ENCODE measurements around the gene RASGRP2. TPM values are rescaled to one million over a fixed set of nuclear protein-coding genes. Genes with fewer than 3 reads are reported as not detected.
A peak's percentile ranks its signal among the peaks of the same experiment; 100 is the strongest.

RASGRP2 gene
- total and polyA plus RNA-seq, 7 donors: 2.6 to 14.7 (median 8.0) TPM

- no peaks in the 10 kb centered on the region for H3K27me3 ChIP-seq (ENCODE audit: insufficient read depth in 3 of 3, low read length in 2 of 3)
- intact Hi-C loops (cut with DNase I): no loop called here
- DNase-seq (peak in 1 of 2 donors; percentile 46), ATAC-seq (no peak)
- no peak for TF ChIP-seq CTCF (IDR thresholded peaks at IDR 0.05)
- peaks cover 0 to 89% of the 10 kb centered on the region in 2 donors for H3K36me3 ChIP-seq (ENCODE audit: insufficient read depth in 1 of 2, low read depth in 1 of 2)
- peak overlapping the region; percentile 38 for H3K27ac ChIP-seq
- 68 to 87% (median 68%) methylated on average over 26 of the region's 26 CpGs for WGBS, 3 donors
- no peak overlapping the region for H3K4me3 ChIP-seq
- peaks cover 50% of the 10 kb centered on the region for H3K4me1 ChIP-seq
- no peaks in the 10 kb centered on the region for H3K9me3 ChIP-seq
Observed at GRCh38 chr11:64754124-64754918, 10.4 kb upstream of the RASGRP2 start.

- peaks cover 46% of the 10 kb centered on the region for H3K4me1 ChIP-seq
- peak overlapping the region; percentile 23 for H3K27ac ChIP-seq
- H3K36me3 ChIP-seq (ENCODE audit: insufficient read depth in 1 of 2, low read depth in 1 of 2): peaks cover 0 to 97% of the 10 kb centered on the region in 2 donors
- no peak for ATAC-seq
- H3K9me3 ChIP-seq: no peaks in the 10 kb centered on the region
- H3K27me3 ChIP-seq (ENCODE audit: insufficient read depth in 3 of 3, low read length in 2 of 3): no peaks in the 10 kb centered on the region
- no peak for TF ChIP-seq CTCF (IDR thresholded peaks at IDR 0.05)
- no peak overlapping the region for H3K4me3 ChIP-seq
- intact Hi-C loops (cut with DNase I): no loop called here
- peak; percentile 13 to 50 for DNase-seq
- WGBS, 3 donors: 63 to 89% (median 75%) methylated on average over 36 to 43 of the region's 43 CpGs
Observed at GRCh38 chr11:64753380-64754123, 9.6 kb upstream of the RASGRP2 start.

- DNase-seq: peak in 1 of 2 donors; percentile 38
- TF ChIP-seq CTCF (IDR thresholded peaks at IDR 0.05): no peak
- intact Hi-C loops (cut with DNase I): no loop called here
Observed at GRCh38 chr11:64753019-64753379, 9.1 kb upstream of the RASGRP2 start.

GRCh38 chr11:64752175-64752970 is 8.4 kb upstream of the RASGRP2 start:
- WGBS, 3 donors: 34 to 48% (median 35%) methylated on average over 14 of the region's 14 CpGs
- H3K27me3 ChIP-seq (ENCODE audit: insufficient read depth in 3 of 3, low read length in 2 of 3): no peaks in the 10 kb centered on the region
- peaks cover 37% of the 10 kb centered on the region for H3K4me1 ChIP-seq
- no peak overlapping the region for H3K4me3 ChIP-seq
- H3K27ac ChIP-seq: no peak overlapping the region
- H3K36me3 ChIP-seq (ENCODE audit: insufficient read depth in 1 of 2, low read depth in 1 of 2): peaks cover 0 to 97% of the 10 kb centered on the region in 2 donors
- ATAC-seq (peak in 1 of 4 donors; percentile 18), DNase-seq (peak in 1 of 2 donors; percentile 39)
- no peaks in the 10 kb centered on the region for H3K9me3 ChIP-seq
- TF ChIP-seq CTCF (IDR thresholded peaks at IDR 0.05): no peak
- intact Hi-C loops (cut with DNase I): no loop called here

More at GRCh38 chr11:64753019-64753379, 9.1 kb upstream of the RASGRP2 start:
- ATAC-seq: no peak
- H3K4me3 ChIP-seq: no peak overlapping the region
- H3K4me1 ChIP-seq: peaks cover 40% of the 10 kb centered on the region
- H3K27ac ChIP-seq: no peak overlapping the region
- 67 to 87% (median 73%) methylated on average over 7 of the region's 7 CpGs for WGBS, 3 donors
- peaks cover 0 to 97% of the 10 kb centered on the region in 2 donors for H3K36me3 ChIP-seq (ENCODE audit: insufficient read depth in 1 of 2, low read depth in 1 of 2)
- no peaks in the 10 kb centered on the region for H3K27me3 ChIP-seq (ENCODE audit: insufficient read depth in 3 of 3, low read length in 2 of 3)
- H3K9me3 ChIP-seq: no peaks in the 10 kb centered on the region

All from psoas muscle (tissue), 8 donors.